Epithelial cell of proximal tubule (primary cell): ENCODE results near the gene TMEM109. TPM values are rescaled to one million over a fixed set of nuclear protein-coding genes. Genes with fewer than 3 reads are reported as not detected.
A peak's percentile ranks its signal among the peaks of the same experiment; 100 is the strongest.

Source experiments
- DNase-seq: peaks from one replicate; pipeline ENCODE4 v3.0.0-alpha.2; 2011; ENCODE audit warnings: low read depth
- H3K4me3 ChIP-seq: 2 replicates; pipeline ENCODE4 v1.5.1; 2011; ENCODE audit warnings: low read depth, mild to moderate bottlenecking, low read length
- CTCF ChIP-seq: conservative IDR thresholded peaks from 2 replicates; pipeline ENCODE4 v1.5.1; 2012; ENCODE audit warnings: low read depth, mild to moderate bottlenecking, low read length
- total RNA-seq: library from RNA; depleted of rRNA; stranded (reverse); fragments of >200 nt; gene quantifications from 2 replicates; pipeline ENCODE4 v1.2.3, GENCODE V29; 2015

Gene TMEM109
- total RNA-seq, 1 donor from 2014 or later = 95.4 TPM

- no peak for DNase-seq
- no peak overlapping the region for H3K4me3 ChIP-seq
- TF ChIP-seq CTCF = no peak
These were observed 36.1 kb downstream of the TMEM109 start for GRCh38 chr11:60950024-60950423.

- H3K4me3 ChIP-seq = no peak overlapping the region
- no peak for TF ChIP-seq CTCF
- no peak for DNase-seq
These were observed 37.1 kb downstream of the TMEM109 start for GRCh38 chr11:60950933-60951605.

GRCh38 chr11:60951606-60951903 is 37.6 kb downstream of the TMEM109 start:
- DNase-seq = no peak
- no peak for TF ChIP-seq CTCF
- H3K4me3 ChIP-seq = peak overlapping the region; percentile 47

GRCh38 chr11:60951904-60952741 is 38.2 kb downstream of the TMEM109 start, which contains the start of gene SLC15A3:
SLC15A3 (minus strand) TSS chr11:60952176; CDS start chr11:60951551, 625 bp downstream.
- no peak for TF ChIP-seq CTCF
- DNase-seq = no peak
- peak within 1 kb of the TSS; percentile 47 for H3K4me3 ChIP-seq

- TF ChIP-seq CTCF = no peak
- no peak overlapping the region for H3K4me3 ChIP-seq
- DNase-seq = no peak
These were observed 38.8 kb downstream of the TMEM109 start for GRCh38 chr11:60952742-60953170.

- no peak overlapping the region for H3K4me3 ChIP-seq
- TF ChIP-seq CTCF = no peak
- no peak for DNase-seq
These were observed 39.8 kb downstream of the TMEM109 start for GRCh38 chr11:60953781-60954180.
